Left lung (tissue), 10 donors: ENCODE data around the gene UBASH3B. TPM values are rescaled to one million over a fixed set of nuclear protein-coding genes. Genes with fewer than 3 reads are reported as not detected.

Experiments used
- ATAC-seq: fragments of 200-7000 bp; cut with Tn5 transposase; one replicate; pipeline ENCODE4 v1.9.1; 2020; ENCODE audit warnings: moderate library complexity
- DNase-seq, 4 donors: peaks; one replicate each; pipeline ENCODE4 v3.0.0-alpha.2; 2013 to 2020
- H3K27ac ChIP-seq, 2 donors: fragments of 200-600 bp; sonication (generic) in 1 of 2; one replicate each; pipeline versions ENCODE4 v1.5.0 to v1.8.0; 2020 to 2021
- H3K27me3 ChIP-seq, 2 donors: fragments of 200-600 bp; sonication (generic) in 1 of 2; one replicate each; pipeline versions ENCODE4 v1.5.0 to v1.8.0; 2020 to 2021
- H3K36me3 ChIP-seq, 2 donors: fragments of 200-600 bp; sonication (generic) in 1 of 2; one replicate each; pipeline versions ENCODE4 v1.5.0 to v1.8.0; 2020 to 2021
- H3K4me1 ChIP-seq, 2 donors: fragments of 200-600 bp; one replicate each; pipeline ENCODE4 v1.8.0; 2021
- H3K4me3 ChIP-seq, 2 donors: fragments of 200-600 bp; sonication (generic) in 1 of 2; one replicate each; pipeline versions ENCODE4 v1.5.0 to v1.8.0; 2020 to 2021; ENCODE audit warnings: mild to moderate bottlenecking in 1 of 2
- H3K9me3 ChIP-seq, 2 donors: fragments of 200-600 bp; sonication (generic) in 1 of 2; one replicate each; pipeline versions ENCODE4 v1.5.0 to v1.8.0; 2020 to 2021
- intact Hi-C, 2 donors: fragments of 100-400 bp; cut with DNase I; formaldehyde crosslinking; loops; one replicate each; pipeline versions ENCODE4 v1.11.2 to v1.14.2; 2022
- polyA plus RNA-seq, 6 donors: library from polyadenylated mRNA; unstranded; fragments of 120-200 nt; gene quantifications; one replicate each; pipeline ENCODE4 v1.2.1, GENCODE V29; 2013; ENCODE audit not compliant: insufficient read length in 6 of 6
- total RNA-seq, 2 donors: library from RNA; stranded (reverse); fragmentation: NEBNext Ultra II Directional; extraction: Animal tissue kit (Norgen Biotek cat#: 25700); gene quantifications; one replicate each; pipeline ENCODE4 v1.2.1, GENCODE V29; 2021
- TF ChIP-seq, protein P1 (sequence below), 2 donors: fragments of 200-600 bp; sonication (generic) in 1 of 2; IDR thresholded peaks; one replicate each; pipeline versions ENCODE4 v1.5.0 to v1.8.0; 2021; ENCODE audit warnings: antibody characterized with exemption in 2 of 2
- donor health status: DM: no; HTN: yes; CAD: no.
- donor health status: DM: no; HTN: no; CAD: no.

The UBASH3B gene
- total and polyA plus RNA-seq, 8 donors: 4.0 to 38.6 (median 5.7) TPM

DNA sequence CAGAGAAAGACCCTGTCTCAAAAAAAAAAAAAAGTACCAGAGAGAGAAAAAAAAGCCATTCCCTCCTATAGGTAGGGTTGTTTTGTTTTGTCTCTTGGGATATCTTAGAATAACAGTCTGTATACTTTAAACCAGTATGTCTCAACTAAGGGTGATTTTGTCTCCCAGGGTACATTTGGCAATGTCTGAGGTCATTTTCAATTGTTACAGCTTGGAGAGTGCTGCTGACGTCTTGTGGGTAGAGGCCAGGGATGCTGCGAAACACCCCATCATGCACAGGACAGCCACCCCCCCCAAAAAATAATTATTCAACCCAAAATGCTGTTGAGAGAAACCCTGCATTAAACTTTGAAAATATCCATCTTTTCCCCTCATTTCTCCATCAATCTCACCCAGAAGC lies 126.7 kb downstream of the UBASH3B start:
- intact Hi-C loops: loop anchor here in 1 of 2 donors (5.0 kb wide), 1 partner anchor 150 kb away; no protein-coding TSS in a partner anchor
- no peak overlapping the region for H3K27ac ChIP-seq

DNA sequence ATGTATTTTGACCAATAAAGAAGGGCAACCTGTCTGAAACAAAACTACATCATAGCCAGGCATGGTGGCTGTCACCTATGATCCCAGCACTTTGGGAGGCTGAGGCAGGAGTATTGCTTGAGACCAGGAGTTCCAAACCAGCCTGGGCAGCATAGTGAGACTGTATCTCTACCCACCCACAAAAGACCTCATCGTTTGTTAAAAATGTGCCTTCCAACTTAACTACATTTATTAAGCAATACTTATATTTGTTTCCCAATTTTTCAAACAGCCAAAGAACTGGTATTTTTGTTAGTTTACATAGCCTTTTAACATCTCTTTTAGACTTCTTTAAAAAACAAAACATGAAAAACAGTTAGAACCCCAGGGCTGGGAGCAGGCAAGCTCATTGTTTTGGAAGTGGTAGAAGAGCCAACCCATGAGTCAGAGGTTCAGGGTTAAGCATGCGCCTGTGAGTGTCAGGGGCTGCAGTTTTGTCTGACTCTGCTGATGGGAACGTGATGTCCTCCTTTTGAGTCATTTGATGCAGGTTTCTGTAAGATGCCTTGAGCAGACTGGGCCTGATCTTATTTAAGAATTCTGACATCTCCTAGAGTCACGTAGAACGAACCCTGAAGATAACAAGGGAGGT lies 128.9 kb downstream of the UBASH3B start:
- TF ChIP-seq, protein P1, sequence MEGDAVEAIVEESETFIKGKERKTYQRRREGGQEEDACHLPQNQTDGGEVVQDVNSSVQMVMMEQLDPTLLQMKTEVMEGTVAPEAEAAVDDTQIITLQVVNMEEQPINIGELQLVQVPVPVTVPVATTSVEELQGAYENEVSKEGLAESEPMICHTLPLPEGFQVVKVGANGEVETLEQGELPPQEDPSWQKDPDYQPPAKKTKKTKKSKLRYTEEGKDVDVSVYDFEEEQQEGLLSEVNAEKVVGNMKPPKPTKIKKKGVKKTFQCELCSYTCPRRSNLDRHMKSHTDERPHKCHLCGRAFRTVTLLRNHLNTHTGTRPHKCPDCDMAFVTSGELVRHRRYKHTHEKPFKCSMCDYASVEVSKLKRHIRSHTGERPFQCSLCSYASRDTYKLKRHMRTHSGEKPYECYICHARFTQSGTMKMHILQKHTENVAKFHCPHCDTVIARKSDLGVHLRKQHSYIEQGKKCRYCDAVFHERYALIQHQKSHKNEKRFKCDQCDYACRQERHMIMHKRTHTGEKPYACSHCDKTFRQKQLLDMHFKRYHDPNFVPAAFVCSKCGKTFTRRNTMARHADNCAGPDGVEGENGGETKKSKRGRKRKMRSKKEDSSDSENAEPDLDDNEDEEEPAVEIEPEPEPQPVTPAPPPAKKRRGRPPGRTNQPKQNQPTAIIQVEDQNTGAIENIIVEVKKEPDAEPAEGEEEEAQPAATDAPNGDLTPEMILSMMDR (IDR thresholded peaks at IDR 0.05): no peak
- peaks cover 0 to 67% of the 10 kb centered on the region in 2 donors for H3K36me3 ChIP-seq
- ATAC-seq (peak; percentile 30), DNase-seq (peak in 2 of 4 donors; percentile 28 to 39)
- intact Hi-C loops: loop anchor here in 1 of 2 donors (5.0 kb wide), 1 partner anchor 152 kb away; no protein-coding TSS in a partner anchor
- H3K4me3 ChIP-seq: no peak overlapping the region
- H3K9me3 ChIP-seq: no peaks in the 10 kb centered on the region
- peak overlapping the region in 1 of 2 donors; percentile 22 for H3K27ac ChIP-seq
- peaks cover 0 to 23% of the 10 kb centered on the region in 2 donors for H3K4me1 ChIP-seq
- H3K27me3 ChIP-seq: no peaks in the 10 kb centered on the region

More for the DNA sequence above, 126.7 kb downstream of the UBASH3B start:
- Histone ChIP-seq H3K36me3 (peaks cover 0 to 56% of the 10 kb centered on the region in 2 donors), H3K4me3 (no peak overlapping the region), H3K9me3 (no peaks in the 10 kb centered on the region), H3K4me1 (peaks cover 0 to 33% of the 10 kb centered on the region in 2 donors), H3K27me3 (no peaks in the 10 kb centered on the region)
- TF ChIP-seq, protein P1 (IDR thresholded peaks at IDR 0.05): no peak
- ATAC-seq (no peak), DNase-seq (no peak)

DNA sequence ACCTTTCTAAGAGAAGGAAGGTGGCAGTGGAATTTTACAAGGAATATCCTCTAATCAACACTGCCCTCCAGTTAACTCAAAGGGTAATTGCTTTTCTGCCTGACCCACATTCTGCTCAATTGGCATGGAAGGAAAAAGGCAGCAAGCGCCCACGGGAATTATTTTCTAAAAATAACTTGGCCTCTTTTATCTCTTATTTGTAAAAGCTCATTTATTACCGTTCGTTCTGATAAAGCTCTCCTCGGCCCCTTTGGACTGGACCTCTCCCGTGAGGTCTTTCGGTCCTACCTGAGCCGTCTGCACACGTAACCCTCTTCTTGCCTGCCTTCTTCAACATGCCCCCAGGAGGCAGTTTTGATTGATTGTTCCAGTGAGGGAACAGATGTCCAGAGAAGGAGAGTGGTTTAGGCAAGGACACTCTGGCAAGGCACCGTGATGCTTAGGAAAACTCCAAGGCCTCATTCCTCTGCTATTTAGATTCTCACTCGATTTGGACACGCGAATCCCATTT lies 129.6 kb downstream of the UBASH3B start:
- DNase-seq (no peak), ATAC-seq (no peak)
- TF ChIP-seq, protein P1 (IDR thresholded peaks at IDR 0.05): no peak
- no peak overlapping the region for H3K4me3 ChIP-seq
- peak overlapping the region in 1 of 2 donors; percentile 21 for H3K27ac ChIP-seq
- intact Hi-C loops: no loop called here
- H3K9me3 ChIP-seq: no peaks in the 10 kb centered on the region
- no peaks in the 10 kb centered on the region for H3K27me3 ChIP-seq
- peaks cover 0 to 19% of the 10 kb centered on the region in 2 donors for H3K4me1 ChIP-seq
- H3K36me3 ChIP-seq: peaks cover 0 to 67% of the 10 kb centered on the region in 2 donors

DNA sequence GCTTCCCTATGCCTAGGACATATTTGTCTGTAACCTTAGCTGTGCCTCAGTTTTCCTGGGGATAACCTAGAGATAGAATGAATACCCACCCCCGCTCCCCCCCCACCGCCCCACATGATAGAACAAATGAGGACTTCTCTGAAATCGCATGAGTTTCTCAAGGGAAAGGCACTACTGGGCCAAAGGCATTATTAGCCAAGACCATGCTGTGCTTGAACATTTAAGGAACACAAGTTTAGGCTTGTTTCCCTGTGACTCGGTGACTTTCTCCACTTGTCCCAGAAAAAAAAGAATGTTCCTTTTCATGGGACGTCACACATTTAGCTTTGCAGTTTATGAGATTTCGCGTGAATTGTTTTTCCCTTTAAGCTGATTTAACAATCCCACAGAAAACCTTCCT lies 131.4 kb downstream of the UBASH3B start:
- TF ChIP-seq, protein P1 (IDR thresholded peaks at IDR 0.05): no peak
- intact Hi-C loops: no loop called here

DNA sequence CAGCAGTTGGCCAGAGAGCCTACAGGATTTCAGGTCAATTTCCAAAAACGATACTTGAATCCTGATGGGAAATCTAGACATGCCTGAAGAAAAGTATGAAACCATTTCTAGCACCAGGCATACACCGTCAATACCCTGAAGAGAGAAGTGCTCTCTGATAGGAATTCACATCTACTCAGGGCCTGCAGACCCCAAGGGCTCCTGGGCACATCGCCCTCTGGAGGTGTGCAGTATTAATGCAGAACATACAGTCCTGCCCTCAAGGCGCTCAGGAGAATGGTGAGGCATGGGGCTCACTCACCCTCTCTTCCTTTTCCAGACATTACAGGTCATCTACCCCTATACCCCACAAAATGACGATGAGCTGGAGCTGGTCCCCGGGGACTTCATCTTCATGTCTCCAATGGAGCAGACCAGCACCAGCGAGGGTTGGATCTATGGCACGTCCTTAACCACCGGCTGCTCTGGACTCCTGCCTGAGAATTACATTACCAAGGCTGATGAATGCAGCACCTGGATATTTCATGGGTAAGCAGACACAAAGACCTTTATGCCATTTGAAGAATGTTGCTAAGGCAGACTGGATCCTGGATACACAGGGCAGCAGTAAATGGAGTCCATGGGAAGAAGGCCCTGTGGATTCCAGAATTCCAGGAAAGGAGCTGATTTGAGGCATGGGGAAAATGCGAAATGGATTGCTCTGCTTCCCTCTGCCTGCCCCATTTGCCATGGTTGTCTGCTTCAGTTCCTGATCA lies 133.4 kb downstream of the UBASH3B start:
- no peak for DNase-seq
- H3K4me1 ChIP-seq: peaks cover 0 to 4% of the 10 kb centered on the region in 2 donors
- intact Hi-C loops: no loop called here

More for the DNA sequence above, 131.4 kb downstream of the UBASH3B start:
- peaks cover 0 to 8% of the 10 kb centered on the region in 2 donors for H3K4me1 ChIP-seq
- H3K4me3 ChIP-seq: no peak overlapping the region
- H3K27me3 ChIP-seq: no peaks in the 10 kb centered on the region
- H3K9me3 ChIP-seq: no peaks in the 10 kb centered on the region
- peaks cover 0 to 75% of the 10 kb centered on the region in 2 donors for H3K36me3 ChIP-seq
- no peak for ATAC-seq
- H3K27ac ChIP-seq: no peak overlapping the region
- DNase-seq: no peak

More for the DNA sequence above, 133.4 kb downstream of the UBASH3B start:
- Histone ChIP-seq H3K4me3 (no peak overlapping the region), H3K27me3 (no peaks in the 10 kb centered on the region), H3K27ac (no peak overlapping the region), H3K9me3 (no peaks in the 10 kb centered on the region), H3K36me3 (peaks cover 0 to 64% of the 10 kb centered on the region in 2 donors)
- no peak for ATAC-seq
- TF ChIP-seq, protein P1 (IDR thresholded peaks at IDR 0.05): no peak
